RPMI7951 (cell line): ENCODE results near the gene TAS1R2. TPM values are rescaled to one million over a fixed set of nuclear protein-coding genes. Genes with fewer than 3 reads are reported as not detected.
"Not testable (repeated sequence)": the region's sequence is repeated elsewhere in the genome, so short reads cannot be mapped to it uniquely, and the experiment has no call there.

Source experiments
- DNase-seq: peaks from one replicate; pipeline ENCODE4 v3.0.0-alpha.2; 2012; ENCODE audit warnings: low read depth
- total RNA-seq: library from RNA; depleted of rRNA; stranded (reverse); fragments of >200 nt; shearing (Covaris generic); gene quantifications from 2 replicates; pipeline ENCODE4 v1.2.3, GENCODE V29; 2014

Gene TAS1R2
- total RNA-seq, 1 experiment from 2014 or later: not detected

DNA sequence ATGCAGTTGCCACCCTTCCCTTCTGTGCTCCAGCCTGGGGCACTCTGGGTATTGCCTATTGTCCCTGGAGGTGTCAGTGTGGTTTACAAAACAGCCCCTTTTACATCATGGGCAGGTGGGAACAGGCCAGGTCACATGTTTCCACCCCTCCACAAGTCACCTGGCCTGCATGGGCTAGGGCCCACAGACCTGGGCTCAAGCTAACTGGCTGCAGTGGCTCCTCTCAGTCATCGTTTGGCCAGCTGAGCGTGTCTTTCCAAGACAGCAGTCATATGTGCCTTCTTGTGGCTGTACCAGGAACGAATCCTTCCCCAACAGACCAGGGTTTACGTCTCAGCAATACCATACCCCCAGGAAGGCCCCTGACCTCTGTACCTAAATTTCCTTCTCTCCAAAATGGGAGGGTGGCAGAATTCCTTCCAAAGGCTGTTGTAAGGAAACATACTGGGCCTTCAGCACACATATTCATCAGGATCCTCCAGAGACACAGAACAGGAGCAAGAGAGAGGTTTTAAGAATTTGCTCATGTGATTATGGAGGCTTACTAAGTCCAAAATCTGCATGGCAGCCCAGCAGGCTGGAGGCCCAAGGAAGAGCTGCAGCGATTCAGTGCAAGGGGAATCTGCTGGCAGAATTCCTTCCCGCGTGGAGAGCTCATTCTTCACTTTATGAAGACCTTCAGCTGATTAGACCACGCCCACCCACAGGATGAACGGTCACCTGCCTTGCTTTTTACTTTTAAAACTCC is 10.6 kb upstream of the TAS1R2 start:
- DNase-seq: no peak

DNA sequence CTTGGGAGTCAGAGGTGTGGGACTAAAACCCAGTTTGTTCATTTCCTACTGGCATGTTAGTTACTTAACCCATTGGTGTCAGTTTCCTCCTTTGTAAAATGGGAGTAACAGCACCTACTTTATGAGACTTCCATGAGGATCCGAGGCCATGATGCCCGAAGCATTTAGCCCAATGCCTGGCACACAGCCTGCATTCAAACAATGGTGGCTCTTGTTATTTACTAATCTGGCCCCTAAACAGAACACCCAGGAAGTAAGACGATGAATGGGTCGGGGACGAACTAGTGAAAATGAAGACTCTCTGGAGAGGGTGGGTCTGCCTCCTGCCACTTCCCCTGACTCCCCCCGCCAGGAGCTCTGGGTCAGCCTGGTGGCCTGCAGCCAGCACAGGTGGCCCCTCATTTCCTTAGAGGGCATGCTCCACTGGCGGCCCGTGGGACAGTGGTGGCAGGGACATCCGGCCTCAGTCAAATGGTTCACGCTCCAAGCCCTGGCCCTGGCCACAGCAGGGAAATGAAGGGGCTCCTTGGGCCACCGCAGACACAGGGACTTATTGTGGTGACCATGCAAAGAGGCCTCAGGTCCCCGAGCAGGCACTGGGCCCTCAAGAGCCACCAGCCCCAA is 9.5 kb upstream of the TAS1R2 start:
- no peak for DNase-seq

DNA sequence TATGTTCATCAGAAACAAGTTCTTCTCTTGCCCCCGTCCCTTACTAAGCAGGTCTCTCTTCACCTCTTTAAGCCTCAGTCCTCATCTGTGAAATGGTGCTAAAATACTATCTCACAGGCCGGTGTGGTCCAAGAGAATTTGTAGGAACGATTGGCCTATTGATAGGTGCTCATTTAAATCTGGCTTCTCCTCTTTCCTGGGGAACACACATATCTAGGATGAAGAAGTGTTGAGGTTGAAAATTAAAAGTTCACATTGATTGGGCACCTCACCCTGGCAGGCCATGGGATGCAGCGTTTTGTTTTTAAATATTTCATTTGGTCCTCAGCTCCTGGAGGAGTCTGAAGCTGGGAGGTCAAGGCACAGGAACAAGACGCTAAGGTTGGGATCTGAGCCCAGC is 8.9 kb upstream of the TAS1R2 start:
- no peak for DNase-seq

DNA sequence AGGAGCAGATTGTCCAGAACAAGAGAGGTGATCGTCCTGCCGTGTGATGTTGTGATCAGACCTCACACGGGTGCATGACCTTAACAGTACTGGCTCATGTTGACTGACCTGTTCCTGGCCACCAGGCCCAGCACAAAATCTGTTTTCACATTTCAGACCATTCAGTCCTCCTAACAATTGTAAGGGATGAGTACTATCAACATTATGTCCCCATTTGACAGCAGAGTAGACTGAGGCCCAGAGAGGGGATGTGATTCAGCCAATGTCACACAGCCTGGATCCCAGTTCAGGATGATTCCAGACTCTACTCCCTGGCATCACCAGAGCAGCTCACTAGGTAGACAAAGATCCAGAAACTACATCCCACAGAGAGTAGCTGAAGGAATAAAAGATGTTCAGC is 7.4 kb upstream of the TAS1R2 start:
- no peak for DNase-seq

DNA sequence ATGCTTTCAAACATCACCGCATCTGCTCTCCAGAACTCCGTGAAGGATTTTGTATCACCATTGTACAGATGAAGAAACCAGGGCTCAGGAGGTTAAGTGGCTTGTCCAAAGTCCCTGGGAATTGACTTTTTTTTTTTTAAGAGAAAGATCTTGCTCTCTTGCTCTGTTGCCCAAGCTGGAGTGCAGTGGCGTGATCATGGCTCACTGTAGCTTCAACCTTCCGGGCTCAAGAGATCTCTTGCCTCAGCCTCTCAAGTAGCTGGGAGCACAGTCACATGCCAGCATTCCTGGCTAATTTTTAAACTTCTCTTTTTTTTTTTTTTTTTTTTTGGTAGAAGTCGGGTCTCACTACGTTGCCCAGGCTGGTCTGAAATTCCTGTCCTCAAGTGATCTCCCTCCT is 6.9 kb upstream of the TAS1R2 start:
- no peak for DNase-seq

DNA sequence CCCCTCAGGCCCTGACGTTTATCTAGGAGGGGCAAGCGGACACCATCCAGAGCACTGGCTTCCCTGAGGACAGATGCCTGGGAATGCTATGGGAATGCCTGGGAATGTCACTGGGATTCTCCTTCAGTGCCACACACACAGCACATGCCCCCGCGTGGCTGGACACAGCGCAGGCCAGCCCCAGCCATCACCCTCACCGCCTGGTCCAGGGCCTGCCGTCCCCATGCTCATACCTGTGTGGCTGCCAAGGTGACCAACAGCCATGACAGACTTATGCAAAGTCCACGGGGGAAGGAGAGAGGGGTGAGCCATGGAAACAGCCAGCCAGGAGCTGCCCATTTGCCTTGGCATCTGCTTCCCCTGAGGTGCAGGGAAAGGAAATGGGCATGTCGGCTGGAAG is 5.7 kb upstream of the TAS1R2 start:
- no peak for DNase-seq

DNA sequence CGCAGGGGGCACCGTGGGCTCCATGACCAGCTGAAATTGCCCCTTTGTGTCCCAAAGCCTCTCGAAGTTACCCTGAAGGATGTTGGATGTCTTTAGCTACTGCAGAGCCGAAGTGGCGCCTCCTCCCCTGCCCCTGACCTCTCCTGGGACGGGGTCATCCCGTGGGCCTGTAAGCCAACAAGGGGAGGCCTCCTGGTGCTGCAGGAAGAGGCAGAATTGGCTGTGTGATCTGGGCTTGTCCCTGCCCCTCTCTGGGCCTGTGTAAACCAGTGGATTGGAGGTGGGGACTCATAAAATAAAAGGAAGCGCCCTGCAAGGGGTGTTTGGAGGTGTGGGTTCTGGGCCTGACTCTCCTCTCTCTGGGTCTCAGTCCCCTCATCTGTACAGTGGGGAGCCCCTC is 2.1 kb upstream of the TAS1R2 start:
- DNase-seq: no peak

DNA sequence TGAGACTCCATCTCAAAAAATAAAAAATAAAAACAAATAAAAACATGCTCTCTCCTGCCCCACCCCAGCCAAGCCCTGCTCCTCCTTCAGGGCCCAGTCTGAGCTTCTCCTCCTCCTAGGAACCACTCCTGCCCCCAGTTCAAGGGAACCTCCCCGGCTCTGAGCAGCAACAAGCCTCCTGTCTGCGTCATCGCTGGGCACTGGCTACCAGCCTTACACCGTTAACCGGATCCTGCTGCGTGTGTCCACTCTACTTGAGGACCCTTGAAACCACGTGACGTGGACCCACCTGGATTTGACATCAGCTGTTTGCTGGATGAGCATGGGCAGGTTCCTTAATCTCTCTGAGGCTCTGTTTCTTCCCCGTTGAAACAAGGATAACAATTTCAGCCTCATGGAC is 1.6 kb upstream of the TAS1R2 start:
- DNase-seq: no peak

DNA sequence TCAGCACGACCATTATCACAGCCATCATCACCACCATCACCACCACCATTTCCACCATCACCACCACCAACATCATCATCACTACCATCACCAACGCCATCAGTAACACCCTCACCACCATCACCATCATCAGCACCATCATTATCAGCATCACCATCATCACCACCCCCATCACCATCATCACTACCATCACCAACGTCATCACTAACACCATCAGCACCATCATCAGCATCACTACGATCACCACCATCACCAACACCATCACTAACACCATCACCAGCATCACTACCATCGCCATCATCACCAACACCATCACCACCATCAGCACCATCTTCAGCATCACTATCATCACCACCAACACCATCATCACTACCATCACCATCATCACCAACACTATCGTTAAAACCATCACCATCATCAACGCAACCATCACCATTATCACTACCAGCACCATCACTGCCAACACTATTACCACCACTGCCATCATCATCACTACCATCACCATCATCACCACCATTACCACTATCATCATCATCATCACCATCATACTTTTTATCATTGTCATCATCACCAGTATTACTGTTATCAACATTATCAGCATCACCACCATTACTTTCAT is 1.3 kb downstream of the TAS1R2 start:
- no peak for DNase-seq

DNA sequence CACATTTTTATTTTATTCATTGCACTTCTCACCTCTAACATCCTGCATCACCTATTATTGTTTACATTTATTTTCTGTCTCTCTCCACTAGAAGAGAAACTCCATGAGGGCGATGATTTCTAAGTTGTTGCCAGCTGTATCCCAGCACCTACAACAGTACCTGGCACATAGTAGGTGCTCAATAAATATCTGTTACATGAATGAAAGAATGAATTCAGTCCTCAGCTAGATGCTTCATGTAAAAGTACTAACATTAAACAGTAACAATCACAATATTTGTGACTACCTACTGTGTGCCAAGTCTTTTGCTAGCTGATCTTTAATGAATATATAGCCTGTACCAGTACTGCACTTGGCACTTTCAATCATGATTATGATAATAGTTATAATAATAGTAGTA is 3.0 kb downstream of the TAS1R2 start:
- no peak for DNase-seq

DNA sequence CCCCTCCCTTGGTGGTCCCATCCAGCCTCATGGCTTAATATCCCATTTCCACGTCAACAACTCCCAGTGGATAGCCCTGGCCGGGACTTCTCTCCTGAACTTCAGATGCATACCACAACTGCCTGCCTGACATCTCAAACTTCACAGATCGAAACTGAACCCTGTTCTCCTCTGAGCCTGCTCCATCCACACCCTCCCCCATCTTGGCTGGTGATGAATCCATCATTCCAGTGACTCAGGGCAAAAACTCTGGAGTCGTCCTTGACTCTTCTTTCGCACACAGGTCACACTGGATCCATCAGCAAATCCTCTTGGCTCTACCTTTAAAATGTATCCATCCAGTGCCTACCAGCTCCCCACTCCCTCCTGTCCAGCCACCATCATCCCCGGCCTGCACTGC is 3.9 kb downstream of the TAS1R2 start:
- DNase-seq: no peak

DNA sequence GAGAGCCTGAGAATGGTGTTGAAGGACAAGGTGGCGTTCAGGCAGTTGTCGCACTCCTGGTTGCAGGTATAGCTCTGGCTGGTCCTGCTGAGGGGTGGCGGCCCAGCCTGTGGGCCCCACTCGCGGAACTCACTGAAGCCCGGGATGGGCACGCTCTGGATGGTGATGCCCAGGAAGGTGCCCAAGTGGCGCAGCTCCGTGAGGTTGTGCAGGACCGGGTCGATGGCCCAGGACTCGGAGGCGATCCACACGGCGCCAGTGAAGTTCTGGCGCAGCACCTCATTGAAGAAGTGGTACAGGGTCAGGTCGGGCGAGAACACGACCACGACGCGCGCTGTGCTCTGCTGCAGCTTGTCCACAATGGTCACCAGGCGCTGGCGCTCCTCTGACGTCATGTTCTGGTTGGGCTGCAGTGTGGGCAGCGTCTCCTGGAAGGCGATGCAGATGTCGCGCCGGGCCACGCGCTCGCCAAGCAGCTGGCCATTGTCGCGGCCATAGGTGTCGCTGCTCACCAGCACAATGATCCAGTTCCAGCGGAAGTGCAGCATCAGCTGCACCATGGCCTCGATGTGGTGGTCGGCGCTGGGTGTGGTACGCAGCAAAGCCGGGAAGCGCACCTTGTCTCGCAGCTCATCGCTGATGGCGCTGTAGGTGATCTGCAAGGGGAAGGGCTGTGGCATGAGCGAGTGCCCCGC is 5.0 kb downstream of the TAS1R2 start:
- DNase-seq: no peak

DNA sequence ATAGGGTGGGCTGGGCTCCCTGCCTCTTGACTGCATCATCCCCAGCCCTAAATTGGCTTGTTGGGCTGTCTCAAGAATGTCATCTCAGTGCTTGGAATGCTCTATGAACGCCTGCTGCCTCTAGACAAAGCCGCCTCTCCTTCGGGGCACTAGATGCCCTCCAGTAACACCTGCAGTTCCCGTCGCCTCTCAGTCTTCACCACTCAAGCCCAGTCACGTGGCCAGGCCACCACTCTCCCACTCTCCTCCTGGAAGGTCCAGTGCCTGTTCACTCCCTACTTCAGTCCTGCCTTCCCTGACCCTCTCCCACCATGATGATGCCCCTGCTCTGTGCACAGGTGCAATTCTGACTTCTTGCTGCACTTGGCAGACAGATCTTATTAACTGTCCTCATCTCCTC is 7.0 kb downstream of the TAS1R2 start:
- no peak for DNase-seq

DNA sequence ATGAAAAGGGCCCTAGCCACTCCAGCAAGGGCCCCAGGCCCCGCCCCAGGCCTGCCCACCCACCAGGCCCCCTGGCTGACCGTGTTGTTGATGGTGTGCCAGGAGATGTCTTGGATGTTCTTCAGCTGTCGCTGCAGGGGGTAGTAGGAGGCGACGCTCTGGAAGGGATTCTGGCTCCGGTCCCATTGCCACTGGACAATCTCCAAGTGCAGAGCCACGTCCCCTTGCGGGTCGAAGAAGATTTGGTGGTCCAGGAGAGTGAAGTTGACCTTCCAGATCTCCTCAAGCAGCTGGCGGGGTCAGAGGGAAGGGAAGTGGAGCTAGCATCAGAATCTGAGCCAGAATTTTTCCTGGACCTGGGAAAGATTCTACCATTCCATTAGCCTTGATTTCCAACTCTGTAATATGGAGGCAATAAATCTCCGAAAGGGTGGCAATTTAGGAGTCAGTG is 10.2 kb downstream of the TAS1R2 start:
- DNase-seq: no peak

DNA sequence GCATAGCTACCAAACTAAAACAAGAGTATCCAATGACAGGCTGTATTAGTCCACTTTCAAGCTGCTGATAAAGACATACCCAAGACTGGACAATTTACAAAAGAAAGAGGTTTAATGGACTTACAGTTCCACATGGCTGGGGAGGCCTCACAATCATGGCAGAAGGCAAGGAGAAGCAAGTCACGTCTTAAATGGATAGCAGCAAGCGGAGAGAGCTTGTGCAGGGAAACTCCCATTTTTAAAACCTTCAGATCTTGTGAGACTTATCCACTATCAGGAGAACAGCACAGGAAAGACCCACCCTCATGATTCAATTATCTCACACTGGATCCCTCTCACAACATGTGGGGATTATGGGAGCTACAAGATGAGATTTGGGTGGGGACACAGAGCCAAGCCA is 11.7 kb downstream of the TAS1R2 start:
- not testable (repeated sequence) for DNase-seq

DNA sequence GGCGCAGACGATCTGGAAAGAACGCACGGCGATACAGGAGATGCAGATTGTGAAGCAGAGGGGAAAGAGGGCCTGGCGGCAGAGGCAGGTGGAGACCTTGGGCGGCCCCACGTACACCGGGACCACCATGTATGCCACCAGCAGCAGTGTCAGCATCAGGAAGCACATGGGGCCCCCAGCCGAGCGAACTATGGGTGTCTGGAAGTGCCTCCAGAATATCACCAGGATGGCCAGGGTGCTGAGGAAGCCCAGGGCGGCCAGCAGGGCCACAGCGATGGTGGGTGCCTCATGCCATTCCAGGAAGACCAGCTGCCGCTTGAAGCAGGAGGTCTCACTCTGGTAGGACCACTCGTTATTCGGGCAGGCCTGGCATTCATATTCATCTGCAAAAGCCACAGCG is 19.3 kb downstream of the TAS1R2 start:
- DNase-seq: no peak

DNA sequence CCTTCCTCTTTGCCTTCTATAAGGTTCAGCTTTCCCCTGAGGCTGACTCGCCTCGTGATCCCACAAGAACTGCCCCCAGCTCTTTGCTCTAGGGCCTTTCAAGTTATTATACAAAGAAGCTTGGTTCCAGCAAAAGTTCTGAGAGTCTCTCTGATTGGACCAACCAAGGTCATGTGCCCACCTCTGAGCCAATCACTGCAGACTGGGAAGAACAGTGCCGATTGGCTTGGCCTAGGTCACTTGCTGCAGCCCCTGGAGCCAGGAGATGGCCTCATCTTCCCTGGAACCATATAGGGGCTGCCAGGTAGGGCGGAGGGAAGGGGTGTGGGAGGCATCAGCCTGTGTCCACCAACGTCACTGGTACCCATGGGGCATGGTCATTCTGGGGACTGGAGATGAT is 22.8 kb downstream of the TAS1R2 start:
- no peak for DNase-seq

DNA sequence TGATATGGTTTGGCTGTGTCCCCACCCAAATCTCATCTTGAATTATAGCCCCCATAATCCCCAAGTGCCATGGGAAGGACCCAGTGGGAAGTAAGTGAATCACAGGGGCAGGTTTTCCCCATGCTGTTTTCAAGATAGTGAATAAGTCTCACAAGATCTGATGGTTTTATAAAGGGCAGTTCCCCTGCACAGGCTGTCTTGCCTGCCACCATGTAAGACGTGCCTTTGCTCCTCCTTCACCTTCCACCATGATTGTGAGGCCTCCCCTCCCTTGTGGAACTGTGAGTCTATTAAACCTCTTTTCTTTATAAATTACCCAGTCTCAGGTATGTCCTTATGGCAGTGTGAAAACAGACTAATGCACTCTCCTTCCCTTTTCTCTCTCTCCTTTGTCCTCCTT is 27.1 kb downstream of the TAS1R2 start:
- not testable (repeated sequence) for DNase-seq

DNA sequence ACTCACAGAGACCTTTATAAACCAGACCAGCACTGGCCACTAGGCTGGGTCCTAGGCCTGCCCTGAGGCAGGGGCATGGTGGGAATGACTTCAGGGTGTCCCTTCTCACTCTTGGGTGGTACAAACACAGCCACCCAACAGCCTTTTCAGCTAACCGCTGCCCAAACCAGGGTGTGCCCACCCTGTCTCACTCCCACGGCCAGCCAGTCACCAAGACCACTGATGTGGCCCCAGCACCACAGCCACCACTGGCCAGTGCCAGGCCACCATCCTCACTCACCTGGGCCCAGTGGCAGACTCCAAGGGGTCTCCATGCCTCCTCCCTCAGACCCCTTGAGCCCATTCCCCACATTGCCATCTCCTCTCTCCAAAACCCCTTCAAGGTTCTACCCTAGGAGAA is 27.8 kb downstream of the TAS1R2 start:
- DNase-seq: no peak

DNA sequence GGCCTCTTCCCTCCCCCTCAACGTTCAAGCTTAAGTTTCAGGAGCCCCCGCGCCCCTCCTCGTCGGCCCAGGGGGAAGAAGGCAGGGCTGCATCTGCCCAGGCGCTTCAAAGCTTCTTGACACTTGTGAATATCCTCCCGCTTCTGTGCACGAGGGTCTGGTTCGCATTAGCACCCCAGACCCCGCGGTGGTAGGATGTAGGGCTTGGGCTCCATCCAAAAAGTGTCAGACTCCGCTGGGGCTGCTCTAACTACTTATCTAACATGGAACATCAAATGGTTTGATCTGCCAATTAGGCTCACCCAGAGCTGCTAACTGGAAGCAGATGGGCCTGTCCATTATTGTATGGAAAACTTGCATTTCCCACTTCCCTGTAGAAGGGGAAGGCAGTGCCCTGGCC is 28.9 kb downstream of the TAS1R2 start:
- DNase-seq: no peak

DNA sequence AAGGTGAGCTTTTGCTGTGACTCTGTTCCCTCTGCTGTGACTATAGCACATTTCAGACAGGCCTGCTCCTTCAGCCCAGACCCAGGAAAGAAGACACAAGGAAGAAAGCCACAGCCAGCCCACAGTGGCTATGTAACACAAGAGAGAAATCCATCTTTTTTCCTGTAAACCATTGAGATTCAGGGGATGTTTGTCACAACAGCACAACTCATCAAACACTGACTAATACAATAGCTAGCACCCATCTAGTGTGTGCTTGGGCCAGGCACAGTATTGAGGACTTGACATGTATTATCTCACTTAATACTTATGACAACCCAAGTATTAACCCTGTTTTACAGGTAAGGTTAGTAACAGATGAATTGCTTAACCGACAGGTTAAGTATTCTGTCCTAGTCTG is 29.8 kb downstream of the TAS1R2 start:
- no peak for DNase-seq

DNA sequence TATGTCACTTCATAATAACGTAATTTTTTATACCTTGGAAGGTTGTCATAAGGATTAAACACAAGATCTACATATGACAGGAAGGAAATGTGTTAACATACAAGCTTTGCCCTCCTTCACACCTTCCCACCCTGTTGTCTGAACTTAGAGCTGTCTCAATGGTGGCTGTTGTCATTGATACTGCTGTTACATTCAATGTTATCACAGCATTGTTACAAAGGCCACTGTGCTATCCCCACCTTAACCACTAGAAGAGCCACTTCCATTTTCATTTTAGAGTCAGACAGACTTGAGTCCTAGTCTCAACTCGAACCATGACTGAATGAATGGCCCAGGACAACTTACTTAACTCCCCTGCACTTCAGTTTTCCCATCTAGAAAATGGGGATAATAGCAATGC is 31.2 kb downstream of the TAS1R2 start:
- DNase-seq: no peak

DNA sequence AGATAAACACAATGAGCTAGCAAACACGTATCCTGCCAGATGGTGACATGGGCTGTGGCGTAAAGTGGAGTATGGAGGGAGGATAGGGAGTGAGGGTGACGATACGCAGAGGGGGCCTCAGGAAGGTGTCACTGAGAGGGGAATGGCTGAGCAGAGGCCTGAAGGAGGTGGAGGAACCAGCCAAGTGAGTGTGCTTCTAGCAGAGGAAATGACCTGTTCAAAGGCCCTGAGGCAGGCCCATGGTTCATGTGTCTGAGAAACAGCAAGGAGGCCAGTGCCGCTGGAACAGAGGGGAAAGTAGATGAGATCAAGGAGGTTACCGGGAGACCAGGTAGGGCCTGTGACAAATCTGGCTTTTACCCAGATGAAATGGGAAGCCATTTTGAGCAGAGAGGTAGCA is 36.0 kb downstream of the TAS1R2 start:
- DNase-seq: no peak
